ENCODE results near the gene PRR14L.

DNA sequence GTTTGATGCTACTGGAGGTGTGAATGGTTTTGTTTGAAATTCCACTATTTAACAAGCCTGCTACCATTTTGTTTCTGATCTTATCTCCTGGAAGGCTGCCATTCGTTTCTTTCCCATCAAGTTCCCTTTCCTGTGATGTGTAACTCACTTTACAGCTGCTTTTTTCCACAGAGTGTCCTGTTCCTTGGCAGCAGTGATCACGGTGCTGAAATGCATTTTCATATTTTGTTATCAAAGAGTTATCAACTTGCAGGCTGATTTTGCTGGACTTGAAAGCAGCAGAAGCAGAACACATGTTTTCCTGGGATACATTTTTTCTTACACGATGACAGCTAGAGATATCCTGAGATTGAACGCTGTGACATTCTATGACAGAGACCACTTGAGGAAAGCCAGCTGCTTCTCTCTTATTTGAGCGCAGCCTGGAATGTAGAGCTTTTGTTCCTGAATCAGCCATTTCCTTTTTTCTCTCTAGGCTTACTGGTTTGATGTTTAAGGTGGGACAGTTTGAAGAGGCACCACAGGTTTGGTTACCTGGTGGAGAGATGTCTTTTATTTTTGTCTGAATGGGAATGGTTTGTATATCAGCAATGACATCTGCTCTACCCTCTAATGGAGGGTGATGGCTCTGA, 34.7 kb downstream of the PRR14L start:
- TF ChIP-seq, protein P1, sequence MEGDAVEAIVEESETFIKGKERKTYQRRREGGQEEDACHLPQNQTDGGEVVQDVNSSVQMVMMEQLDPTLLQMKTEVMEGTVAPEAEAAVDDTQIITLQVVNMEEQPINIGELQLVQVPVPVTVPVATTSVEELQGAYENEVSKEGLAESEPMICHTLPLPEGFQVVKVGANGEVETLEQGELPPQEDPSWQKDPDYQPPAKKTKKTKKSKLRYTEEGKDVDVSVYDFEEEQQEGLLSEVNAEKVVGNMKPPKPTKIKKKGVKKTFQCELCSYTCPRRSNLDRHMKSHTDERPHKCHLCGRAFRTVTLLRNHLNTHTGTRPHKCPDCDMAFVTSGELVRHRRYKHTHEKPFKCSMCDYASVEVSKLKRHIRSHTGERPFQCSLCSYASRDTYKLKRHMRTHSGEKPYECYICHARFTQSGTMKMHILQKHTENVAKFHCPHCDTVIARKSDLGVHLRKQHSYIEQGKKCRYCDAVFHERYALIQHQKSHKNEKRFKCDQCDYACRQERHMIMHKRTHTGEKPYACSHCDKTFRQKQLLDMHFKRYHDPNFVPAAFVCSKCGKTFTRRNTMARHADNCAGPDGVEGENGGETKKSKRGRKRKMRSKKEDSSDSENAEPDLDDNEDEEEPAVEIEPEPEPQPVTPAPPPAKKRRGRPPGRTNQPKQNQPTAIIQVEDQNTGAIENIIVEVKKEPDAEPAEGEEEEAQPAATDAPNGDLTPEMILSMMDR (IDR thresholded peaks at IDR 0.05; ENCODE audit: low read depth, low read length) = no peak
- TF ChIP-seq POLR2A (IDR thresholded peaks at IDR 0.05; ENCODE audit: extremely low read depth, insufficient read length) = no peak
- TF ChIP-seq, protein P2, sequence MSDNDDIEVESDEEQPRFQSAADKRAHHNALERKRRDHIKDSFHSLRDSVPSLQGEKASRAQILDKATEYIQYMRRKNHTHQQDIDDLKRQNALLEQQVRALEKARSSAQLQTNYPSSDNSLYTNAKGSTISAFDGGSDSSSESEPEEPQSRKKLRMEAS (IDR thresholded peaks at IDR 0.05; ENCODE audit: low read depth, low read length) = no peak

All from NB4 (cell line).